ENCODE measurements around the gene PRG3. TPM values are rescaled to one million over a fixed set of nuclear protein-coding genes. Genes with fewer than 3 reads are reported as not detected.
"Not testable (repeated sequence)": the region's sequence is repeated elsewhere in the genome, so short reads cannot be mapped to it uniquely, and the experiment has no call there.

The PRG3 gene
- total RNA-seq, 4 donors from 2014 or later = not detected

DNA sequence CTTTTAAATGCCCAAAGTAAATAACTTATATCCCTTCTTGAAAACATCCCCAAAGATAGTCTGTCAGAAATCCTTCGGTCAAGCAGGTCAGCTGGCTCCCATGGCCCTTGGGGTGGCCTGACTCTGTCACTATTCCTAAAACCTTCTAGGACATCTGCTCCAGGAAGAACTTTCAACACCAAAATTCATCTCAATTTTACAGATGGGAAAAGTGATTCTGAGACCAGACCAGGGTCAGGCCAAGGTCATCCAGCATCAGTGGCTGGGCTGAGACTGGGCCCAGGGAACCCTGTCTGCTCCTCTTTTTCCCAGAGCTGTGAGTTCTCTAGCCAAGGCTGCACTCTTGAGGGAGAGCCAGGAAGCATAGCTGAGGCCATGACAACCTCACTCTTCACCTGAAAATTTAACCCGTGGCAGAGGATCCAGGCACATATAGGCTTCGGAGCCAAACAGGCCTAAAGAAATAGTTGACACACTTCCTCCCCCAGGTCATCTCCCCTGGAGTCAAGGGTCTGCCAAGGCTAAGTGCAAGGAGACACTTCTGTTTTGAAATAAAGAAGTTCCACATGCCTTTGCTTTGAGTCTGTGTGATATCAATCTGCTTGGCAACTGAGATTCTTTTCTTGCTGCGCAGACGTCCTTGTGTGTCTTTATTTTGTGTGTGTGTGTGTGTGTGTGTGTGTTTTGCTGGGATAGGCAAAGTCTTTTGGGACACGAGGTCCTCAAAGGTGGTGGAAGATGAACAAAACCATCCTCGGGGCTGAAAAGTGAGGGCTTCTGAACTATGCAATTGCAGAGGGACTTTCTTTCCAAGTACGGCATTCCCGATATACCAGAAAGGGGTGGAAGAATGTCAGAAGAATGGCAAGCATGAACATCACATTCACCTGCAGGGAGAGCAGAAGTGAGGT is 26.3 kb upstream of the PRG3 start:
- Histone ChIP-seq H3K27me3 (no peaks in the 10 kb centered on the region), H3K4me3 (no peak overlapping the region), H3K9me3 (no peaks in the 10 kb centered on the region), H3K4me1 (peaks cover 22 to 26% (median 24%) of the 10 kb centered on the region in 4 donors), H3K27ac (replicated peaks in 1 of 4) (peak overlapping the region; percentile 9 to 44 (median 34)), H3K36me3 (peaks cover 24 to 67% (median 47%) of the 10 kb centered on the region in 4 donors)
- TF ChIP-seq POLR2AphosphoS5 (IDR thresholded peaks at IDR 0.05) (no peak), POLR2A (IDR thresholded peaks at IDR 0.05; ENCODE audit: low read depth) (no peak), EP300 (IDR thresholded peaks at IDR 0.05) (no peak)
- TF ChIP-seq, protein P1, sequence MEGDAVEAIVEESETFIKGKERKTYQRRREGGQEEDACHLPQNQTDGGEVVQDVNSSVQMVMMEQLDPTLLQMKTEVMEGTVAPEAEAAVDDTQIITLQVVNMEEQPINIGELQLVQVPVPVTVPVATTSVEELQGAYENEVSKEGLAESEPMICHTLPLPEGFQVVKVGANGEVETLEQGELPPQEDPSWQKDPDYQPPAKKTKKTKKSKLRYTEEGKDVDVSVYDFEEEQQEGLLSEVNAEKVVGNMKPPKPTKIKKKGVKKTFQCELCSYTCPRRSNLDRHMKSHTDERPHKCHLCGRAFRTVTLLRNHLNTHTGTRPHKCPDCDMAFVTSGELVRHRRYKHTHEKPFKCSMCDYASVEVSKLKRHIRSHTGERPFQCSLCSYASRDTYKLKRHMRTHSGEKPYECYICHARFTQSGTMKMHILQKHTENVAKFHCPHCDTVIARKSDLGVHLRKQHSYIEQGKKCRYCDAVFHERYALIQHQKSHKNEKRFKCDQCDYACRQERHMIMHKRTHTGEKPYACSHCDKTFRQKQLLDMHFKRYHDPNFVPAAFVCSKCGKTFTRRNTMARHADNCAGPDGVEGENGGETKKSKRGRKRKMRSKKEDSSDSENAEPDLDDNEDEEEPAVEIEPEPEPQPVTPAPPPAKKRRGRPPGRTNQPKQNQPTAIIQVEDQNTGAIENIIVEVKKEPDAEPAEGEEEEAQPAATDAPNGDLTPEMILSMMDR (IDR thresholded peaks at IDR 0.05) = no peak
- DNase-seq (ENCODE audit: extremely low spot score) = no peak
- 88% methylated on average over 9 of the region's 9 CpGs for WGBS
- intact Hi-C loops (cut with DNase I) = no loop called here

DNA sequence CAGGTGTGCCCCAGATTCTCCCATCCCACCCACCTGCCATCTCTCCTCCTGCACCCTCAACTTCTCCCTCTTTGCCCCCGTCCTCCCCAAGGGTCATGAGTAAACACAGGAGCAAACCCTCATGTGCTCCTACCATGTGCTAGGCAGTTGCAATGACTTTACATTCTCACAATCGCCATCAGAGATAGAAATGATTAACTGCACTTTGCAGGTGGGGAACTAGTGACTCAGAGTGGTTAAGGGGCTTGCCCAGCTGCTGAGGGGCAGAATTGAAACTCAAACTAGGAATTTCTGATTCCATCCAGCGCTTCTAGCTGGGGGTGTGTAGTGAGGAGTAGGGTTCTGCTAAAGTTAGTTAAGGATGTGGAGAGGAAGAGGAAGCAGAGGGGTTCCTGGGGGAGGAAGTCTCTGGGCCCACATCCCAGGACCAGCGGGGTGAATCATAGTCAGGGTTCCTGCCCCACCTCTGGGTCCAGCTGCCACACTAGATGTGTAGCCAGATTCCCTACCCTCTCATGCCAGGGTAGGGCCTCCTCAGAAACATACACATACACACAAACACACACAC is 25.5 kb upstream of the PRG3 start:
- H3K4me3 ChIP-seq = no peak overlapping the region
- H3K36me3 ChIP-seq = peaks cover 22 to 60% (median 44%) of the 10 kb centered on the region in 4 donors
- peaks cover 22 to 26% (median 24%) of the 10 kb centered on the region in 4 donors for H3K4me1 ChIP-seq
- TF ChIP-seq EP300 (IDR thresholded peaks at IDR 0.05) (no peak), POLR2A (IDR thresholded peaks at IDR 0.05; ENCODE audit: low read depth) (no peak), POLR2AphosphoS5 (IDR thresholded peaks at IDR 0.05) (peak in 1 of 2 donors; percentile 8)
- TF ChIP-seq, protein P1 (IDR thresholded peaks at IDR 0.05) = no peak
- DNase-seq (ENCODE audit: extremely low spot score) = no peak
- H3K9me3 ChIP-seq = no peaks in the 10 kb centered on the region
- H3K27me3 ChIP-seq = no peaks in the 10 kb centered on the region
- intact Hi-C loops (cut with DNase I) = no loop called here
- H3K27ac ChIP-seq (replicated peaks in 1 of 4) = peak overlapping the region in 2 of 4 donors; percentile 9 to 44
- 64% methylated on average over 4 of the region's 4 CpGs for WGBS

DNA sequence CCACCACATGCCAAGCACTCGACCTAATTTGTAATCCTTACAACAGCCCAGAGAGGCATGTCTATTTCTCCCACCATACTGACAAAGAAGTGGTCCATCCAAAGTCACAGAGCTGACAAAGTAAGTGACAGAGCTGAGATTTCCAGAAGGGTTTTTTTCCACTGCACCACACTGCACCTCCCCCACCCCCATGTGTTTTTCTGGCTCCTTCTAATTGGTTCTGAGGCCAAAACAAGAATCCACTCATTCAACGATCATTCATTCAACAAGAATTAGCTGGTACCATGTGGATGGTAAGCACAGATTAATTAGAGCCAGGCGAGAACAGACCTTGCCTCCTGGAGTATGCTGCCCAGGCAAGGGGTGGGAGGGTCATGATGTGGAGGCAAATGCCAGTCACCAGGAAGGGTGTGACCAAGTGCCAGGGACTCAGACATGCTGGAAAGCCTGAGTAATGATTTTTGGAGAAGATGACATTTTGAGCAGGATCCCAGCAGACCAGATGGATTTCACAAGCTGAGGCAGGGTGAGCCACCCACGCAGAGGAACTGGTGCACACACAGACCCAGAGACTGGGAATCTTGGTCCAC is 24.4 kb upstream of the PRG3 start:
- Histone ChIP-seq H3K4me1 (peaks cover 22 to 26% (median 24%) of the 10 kb centered on the region in 4 donors), H3K4me3 (no peak overlapping the region), H3K36me3 (peaks cover 17 to 50% (median 37%) of the 10 kb centered on the region in 4 donors), H3K9me3 (no peaks in the 10 kb centered on the region), H3K27ac (replicated peaks in 1 of 4) (no peak overlapping the region), H3K27me3 (no peaks in the 10 kb centered on the region)
- 82% methylated on average over 3 of the region's 4 CpGs for WGBS
- intact Hi-C loops (cut with DNase I) = no loop called here
- no peak for DNase-seq (ENCODE audit: extremely low spot score)
- TF ChIP-seq, protein P1 (IDR thresholded peaks at IDR 0.05) = no peak
- TF ChIP-seq POLR2AphosphoS5 (IDR thresholded peaks at IDR 0.05) (no peak), POLR2A (IDR thresholded peaks at IDR 0.05; ENCODE audit: low read depth) (no peak)

DNA sequence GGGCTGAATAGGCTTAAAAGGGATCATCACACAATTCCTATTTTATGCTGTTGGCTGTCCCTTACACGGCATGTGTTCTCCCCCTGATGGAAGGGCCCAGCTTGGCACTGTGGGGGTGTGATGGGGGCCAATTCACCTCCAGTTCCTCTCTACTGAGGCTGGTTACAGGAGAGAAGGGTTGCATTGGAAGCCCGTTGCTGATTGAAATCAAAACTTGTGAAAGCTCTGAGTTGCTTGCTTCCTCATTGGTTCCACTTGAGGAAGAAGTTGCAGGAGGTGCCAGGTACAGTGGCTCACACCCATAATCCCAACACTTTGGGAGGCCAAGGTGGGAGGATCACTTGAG is 22.8 kb upstream of the PRG3 start:
- H3K9me3 ChIP-seq = no peaks in the 10 kb centered on the region
- no peak for DNase-seq (ENCODE audit: extremely low spot score)
- H3K27me3 ChIP-seq = no peaks in the 10 kb centered on the region
- TF ChIP-seq POLR2A (IDR thresholded peaks at IDR 0.05; ENCODE audit: low read depth) (no peak), POLR2AphosphoS5 (IDR thresholded peaks at IDR 0.05) (no peak), EP300 (IDR thresholded peaks at IDR 0.05) (no peak)
- TF ChIP-seq, protein P1 (IDR thresholded peaks at IDR 0.05) = no peak
- WGBS = 87% methylated on average over 2 of the region's 2 CpGs
- intact Hi-C loops (cut with DNase I) = no loop called here
- H3K27ac ChIP-seq (replicated peaks in 1 of 4) = no peak overlapping the region
- H3K4me1 ChIP-seq = peaks cover 22 to 26% (median 24%) of the 10 kb centered on the region in 4 donors
- H3K4me3 ChIP-seq = no peak overlapping the region
- peaks cover 4 to 34% (median 22%) of the 10 kb centered on the region in 4 donors for H3K36me3 ChIP-seq

DNA sequence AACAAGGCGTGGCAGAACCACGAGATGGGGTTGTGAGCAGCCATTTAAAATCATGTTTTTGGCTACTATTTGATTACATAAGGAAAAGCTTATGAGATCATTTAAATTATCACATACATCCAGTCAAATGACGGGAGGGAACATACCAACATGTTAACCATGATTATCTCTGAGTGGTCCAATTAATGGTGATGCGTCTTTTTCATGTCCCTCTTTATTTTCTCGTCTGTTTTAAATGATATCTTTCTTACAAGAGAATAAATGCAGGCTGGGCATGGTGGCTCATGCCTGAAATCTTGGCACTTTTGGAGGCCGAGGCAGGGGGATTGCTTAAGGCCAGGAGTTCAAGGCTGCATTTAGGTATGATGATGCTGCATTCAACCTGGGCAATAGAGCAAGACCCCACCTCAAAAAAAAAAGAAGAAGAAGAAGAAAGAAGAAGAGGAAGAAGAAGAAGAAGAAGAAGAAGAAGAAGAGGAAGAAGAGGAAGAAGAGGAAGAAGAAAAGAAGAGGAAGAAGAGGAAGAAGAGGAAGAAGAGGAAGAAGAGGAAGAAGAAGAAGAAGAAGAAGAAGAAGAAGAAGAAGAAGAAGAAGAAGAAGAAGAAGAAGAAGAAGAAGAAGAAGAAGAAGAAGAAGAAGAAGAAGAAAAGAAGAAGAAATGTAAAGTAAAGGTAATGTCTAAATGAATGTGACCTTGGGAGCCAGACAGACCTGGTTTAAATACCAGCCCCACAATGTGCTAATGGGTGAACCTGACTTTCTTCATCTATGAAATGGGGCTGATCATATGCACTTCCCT is 22.3 kb upstream of the PRG3 start:
- intact Hi-C loops (cut with DNase I) = not testable (repeated sequence)

More for the DNA sequence above, 22.3 kb upstream of the PRG3 start:
- H3K27me3 ChIP-seq; H3K4me3 ChIP-seq; H3K27ac ChIP-seq (replicated peaks in 1 of 4); H3K9me3 ChIP-seq; DNase-seq (ENCODE audit: extremely low spot score): not testable (repeated sequence)
- 80% methylated on average over 6 of the region's 6 CpGs for WGBS
- H3K36me3 ChIP-seq = peaks cover 0 to 28% (median 16%) of the 10 kb centered on the region in 4 donors
- H3K4me1 ChIP-seq = peaks cover 22 to 26% (median 24%) of the 10 kb centered on the region in 4 donors

Data from esophagus muscularis mucosa (tissue), 4 donors.